H1 (cell line): ENCODE results near the gene ROR1. TPM values are rescaled to one million over a fixed set of nuclear protein-coding genes. Genes with fewer than 3 reads are reported as not detected.

Experiments used
- CTCF ChIA-PET: fragments of 300-600 bp; sonication (Branson Sonifier 250); formaldehyde crosslinking; loops from one replicate; lab custom pipeline; 2021; ENCODE audit not compliant: partially characterized antibody; lab: Charles Lee
- POLR2A ChIA-PET: fragments of 300-600 bp; sonication (Branson Sonifier 250); formaldehyde crosslinking; loops from one replicate; lab custom pipeline; 2021; ENCODE audit warnings: inconsistent platforms; ENCODE audit not compliant: partially characterized antibody; lab: Charles Lee
- DNase-seq, 2 experiments: peaks; one replicate each; pipeline versions ENCODE4 v3.0.0 to v3.0.0-alpha.2; 2010 to 2022; ENCODE audit warnings: low spot score in 2 of 2, low read depth in 1 of 2, mixed read lengths in 1 of 2
- FAIRE-seq: peaks from 2 replicates; lab custom pipeline; 2011; peaks lifted over from hg19 to GRCh38; lab: Jason Lieb, UNC
- H2AFZ ChIP-seq: 2 replicates; pipeline ENCODE4 v1.8.1; 2012; ENCODE audit warnings: low read length, inconsistent platforms
- H2AK5ac ChIP-seq: 2 replicates; pipeline ENCODE4 v1.6.1; 2013; ENCODE audit warnings: low read depth, low read length
- H2BK120ac ChIP-seq: replicated peaks from 2 replicates; pipeline ENCODE3; 2013; ENCODE audit warnings: low read depth, low read length, inconsistent platforms
- H2BK12ac ChIP-seq: 2 replicates; pipeline ENCODE4 v1.6.1; 2013; ENCODE audit warnings: low read depth, low read length
- H2BK15ac ChIP-seq: 2 replicates; pipeline ENCODE4 v1.6.1; 2013; ENCODE audit warnings: low read length
- H2BK20ac ChIP-seq: 2 replicates; pipeline ENCODE4 v1.6.1; 2013; ENCODE audit warnings: low read length
- H2BK5ac ChIP-seq: 2 replicates; pipeline ENCODE4 v1.6.1; 2013; ENCODE audit warnings: low read depth, low read length
- H3K14ac ChIP-seq: 2 replicates; pipeline ENCODE4 v1.6.1; 2013; ENCODE audit warnings: inconsistent platforms; ENCODE audit not compliant: insufficient read length
- H3K18ac ChIP-seq: 2 replicates; pipeline ENCODE4 v1.6.1; 2013; ENCODE audit warnings: low read length; ENCODE audit errors: extremely low read depth
- H3K23ac ChIP-seq: 2 replicates; pipeline ENCODE4 v1.6.1; 2013; ENCODE audit warnings: inconsistent platforms; ENCODE audit not compliant: insufficient read length
- H3K23me2 ChIP-seq: 2 replicates; pipeline ENCODE4 v1.6.1; 2013; ENCODE audit warnings: low read depth, low read length
- H3K27ac ChIP-seq: 2 replicates; pipeline ENCODE4 v1.6.1; 2011; ENCODE audit warnings: low read depth, low read length, inconsistent platforms
- H3K27me3 ChIP-seq, 4 experiments: replicated peaks in 1 of 4; 1 replicate in 1 of 4; 2 replicates in 3 of 4; pipeline versions ENCODE4 v1.6.1 to v1.8.1; 2011 to 2013; ENCODE audit warnings: low read length in 3 of 4, mild to moderate bottlenecking in 3 of 4, inconsistent platforms in 2 of 4, mixed read lengths in 2 of 4, moderate library complexity in 1 of 4; ENCODE audit not compliant: control insufficient read depth in 3 of 4, insufficient read depth in 3 of 4; ENCODE audit errors: extremely low read depth in 1 of 4
- H3K36me3 ChIP-seq, 4 experiments: 2 replicates each; pipeline versions ENCODE4 v1.6.1 to v1.8.1; 2011 to 2013; ENCODE audit warnings: mild to moderate bottlenecking in 4 of 4, low read length in 3 of 4, moderate library complexity in 2 of 4, control low read depth in 1 of 4, inconsistent platforms in 1 of 4; ENCODE audit not compliant: insufficient read depth in 4 of 4, control insufficient read depth in 2 of 4
- H3K4ac ChIP-seq: replicated peaks from 2 replicates; pipeline ENCODE3; 2013; ENCODE audit warnings: low read length, low read depth, mixed read lengths, inconsistent platforms; ENCODE audit not compliant: insufficient read length
- H3K4me1 ChIP-seq, 4 experiments: replicated peaks in 1 of 4; 1 replicate in 1 of 4; 2 replicates in 3 of 4; pipeline versions ENCODE4 v1.6.1 to v1.8.1; 2011 to 2013; ENCODE audit warnings: low read length in 3 of 4, inconsistent platforms in 2 of 4, mixed read lengths in 1 of 4; ENCODE audit not compliant: insufficient read depth in 4 of 4, control insufficient read depth in 3 of 4
- H3K4me2 ChIP-seq, 2 experiments: 2 replicates each; pipeline versions ENCODE4 v1.6.1 to v1.8.1; 2011 to 2013; ENCODE audit warnings: low read depth in 2 of 2, low read length in 2 of 2, control low read depth in 1 of 2, inconsistent platforms in 1 of 2, mild to moderate bottlenecking in 1 of 2; ENCODE audit not compliant: insufficient read depth in 1 of 2
- H3K4me3 ChIP-seq, 4 experiments: fragments of 200-600, 300-600 bp in 1 of 4; sonication (generic), shearing (Covaris generic), sonication (Bioruptor Twin) in 1 of 4; 2 replicates each; pipeline versions ENCODE4 v1.5.1 to v1.8.1; 2011 to 2016; ENCODE audit warnings: low read length in 4 of 4, low read depth in 3 of 4, control low read depth in 2 of 4, inconsistent platforms in 2 of 4, mild to moderate bottlenecking in 2 of 4, mixed read lengths in 1 of 4, moderate library complexity in 1 of 4; ENCODE audit not compliant: insufficient read depth in 2 of 4; ENCODE audit errors: extremely low read depth in 1 of 4
- H3K56ac ChIP-seq: replicated peaks from 2 replicates; pipeline ENCODE3; 2013; ENCODE audit warnings: low read depth, mild to moderate bottlenecking, mixed read lengths, low read length, inconsistent platforms; ENCODE audit not compliant: insufficient read length
- H3K79me1 ChIP-seq: 2 replicates; pipeline ENCODE4 v1.6.1; 2013; ENCODE audit warnings: low read depth, low read length, control low read depth
- H3K79me2 ChIP-seq, 2 experiments: 2 replicates each; pipeline versions ENCODE4 v1.6.1 to v1.8.1; 2012 to 2013; ENCODE audit warnings: low read length in 2 of 2, mild to moderate bottlenecking in 2 of 2, inconsistent platforms in 1 of 2; ENCODE audit not compliant: insufficient read depth in 2 of 2, control insufficient read depth in 1 of 2
- H3K9ac ChIP-seq, 4 experiments: replicated peaks in 1 of 4; 1 replicate in 1 of 4; 2 replicates in 3 of 4; pipeline versions ENCODE4 v1.6.1 to v1.8.1; 2011 to 2013; ENCODE audit warnings: low read depth in 3 of 4, low read length in 3 of 4, control low read depth in 2 of 4, mild to moderate bottlenecking in 2 of 4, moderate library complexity in 2 of 4, inconsistent platforms in 1 of 4; ENCODE audit errors: extremely low read depth in 1 of 4
- H3K9me3 ChIP-seq, 2 experiments: 2 replicates each; pipeline versions ENCODE4 v1.6.1 to v1.8.1; 2012 to 2013; ENCODE audit warnings: mild to moderate bottlenecking in 2 of 2, moderate library complexity in 2 of 2, control low read depth in 1 of 2, inconsistent platforms in 1 of 2, low read depth in 1 of 2, low read length in 1 of 2, mixed read lengths in 1 of 2; ENCODE audit not compliant: insufficient read depth in 2 of 2
- H4K20me1 ChIP-seq, 2 experiments: replicated peaks in 1 of 2; 2 replicates each; pipeline versions ENCODE3 to v1.8.1; 2011 to 2013; ENCODE audit warnings: inconsistent platforms in 2 of 2, low read length in 2 of 2, mild to moderate bottlenecking in 1 of 2; ENCODE audit not compliant: insufficient read depth in 2 of 2, control insufficient read depth in 1 of 2
- H4K5ac ChIP-seq: 2 replicates; pipeline ENCODE4 v1.6.1; 2013; ENCODE audit warnings: low read length, low read depth, mixed read lengths, inconsistent platforms; ENCODE audit not compliant: insufficient read length
- H4K8ac ChIP-seq: 2 replicates; pipeline ENCODE4 v1.8.0; 2013; ENCODE audit warnings: mild to moderate bottlenecking, moderate library complexity, low read length, inconsistent platforms; ENCODE audit not compliant: insufficient read depth; ENCODE audit errors: extremely low read depth
- H4K91ac ChIP-seq: replicated peaks from 2 replicates; pipeline ENCODE3; 2013; ENCODE audit warnings: low read length, mixed read lengths, inconsistent platforms; ENCODE audit not compliant: insufficient read length
- EGR1 ChIP-seq: IDR thresholded peaks from 2 replicates; pipeline ENCODE4 v1.6.1; 2011; ENCODE audit warnings: low read depth, low read length, borderline replicate concordance
- NRF1 ChIP-seq: IDR thresholded peaks from 2 replicates; pipeline ENCODE4 v1.6.1; 2011; ENCODE audit warnings: mild to moderate bottlenecking, low read depth, low read length, improper control_type of control experiment
- POLR2A ChIP-seq, 2 experiments: IDR thresholded peaks; 1 replicate in 1 of 2; 2 replicates in 1 of 2; pipeline ENCODE4 v1.6.1; 2011; ENCODE audit warnings: low read depth in 2 of 2, low read length in 2 of 2, mild to moderate bottlenecking in 2 of 2; ENCODE audit errors: control extremely low read depth in 1 of 2
- SIRT6 ChIP-seq: IDR thresholded peaks from one replicate; pipeline ENCODE4 v1.7.1; 2012; ENCODE audit warnings: low read length, inconsistent platforms
- TAF1 ChIP-seq: IDR thresholded peaks from 2 replicates; pipeline ENCODE4 v1.6.1; 2011; ENCODE audit warnings: mild to moderate bottlenecking, low read depth, low read length
- WGBS, 2 experiments: shearing (Covaris generic) in 1 of 2; methylation state at CpG; one replicate each; pipeline versions ENCODE4 v1.1.6 to v1.1.7; 2013 to 2015; ENCODE audit warnings: low lambda C conversion rate in 2 of 2, mixed read lengths in 2 of 2, inconsistent platforms in 1 of 2, low coverage in 1 of 2, missing lambda C conversion rate in 1 of 2; ENCODE audit not compliant: insufficient replicate concordance in 2 of 2, insufficient coverage in 1 of 2, insufficient read length in 1 of 2; ENCODE audit errors: extremely low coverage in 1 of 2, missing lambda C conversion rate in 1 of 2; 5-methylcytosine and 5-hydroxymethylcytosine counted together
- polyA plus RNA-seq, 7 experiments: library from polyadenylated mRNA; depleted of rRNA in 3 of 7; stranded (reverse) in 5 of 7; unstranded in 2 of 7; fragments of >200 nt in 5 of 7; fragments of 200-250 nt in 2 of 7; gene quantifications; 1 replicate in 5 of 7; 2 replicates in 1 of 7; 4 replicates in 1 of 7; pipeline versions ENCODE4 v1.2.1 to v1.2.3, GENCODE V29; 2011 to 2013; ENCODE audit warnings: missing spikeins in 2 of 7, mixed read lengths in 2 of 7
- total RNA-seq: library from RNA; stranded (reverse); fragmentation: NEBNext Ultra II Directional; extraction: Animal tissue kit (Norgen Biotek cat#: 25700); gene quantifications from 2 replicates; pipeline ENCODE4 v1.2.1, GENCODE V29; 2021

Gene ROR1
- total and polyA plus RNA-seq, 2 of the 8 experiments (the other 6 are each of a cell fraction or from before 2014, with no cell fraction given) = 33.6 to 73.6 TPM

DNA sequence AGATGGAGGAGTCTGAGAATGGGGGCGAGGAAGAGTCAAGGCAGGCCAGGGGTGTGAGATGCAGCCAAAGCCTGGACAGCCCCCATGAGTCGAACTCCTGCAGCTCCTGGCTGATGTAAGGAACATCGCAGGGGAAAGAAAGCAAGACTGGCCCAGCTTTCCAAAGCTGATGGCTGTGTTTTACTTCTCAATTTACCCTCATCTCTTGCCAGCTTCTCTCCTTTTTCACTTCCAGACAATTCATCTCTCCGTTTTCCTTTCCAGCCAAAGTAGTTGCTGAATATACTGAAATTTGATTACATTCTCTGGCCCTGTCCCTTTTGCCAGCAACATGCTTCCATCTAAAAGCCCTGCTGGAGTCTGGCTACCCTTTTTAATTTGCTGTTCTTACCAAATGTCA, 389.6 kb downstream of the ROR1 start:
- H2BK15ac ChIP-seq = no peak overlapping the region
- no peaks in the 10 kb centered on the region for H3K4me1 ChIP-seq
- H3K14ac ChIP-seq = no peak overlapping the region
- H3K18ac ChIP-seq = no peak overlapping the region
- FAIRE-seq = no peak
- H4K20me1 ChIP-seq = no peaks in the 10 kb centered on the region
- no peak overlapping the region for H2BK20ac ChIP-seq
- no peak overlapping the region for H2AK5ac ChIP-seq
- peaks cover 4 to 49% (median 27%) of the 10 kb centered on the region in 4 experiments; a peak in 6 of 8 replicates for H3K36me3 ChIP-seq
- no peak overlapping the region for H4K91ac ChIP-seq
- no peak overlapping the region for H3K4ac ChIP-seq
- H2BK12ac ChIP-seq = no peak overlapping the region
- H3K4me2 ChIP-seq = no peak overlapping the region
- no peaks in the 10 kb centered on the region for H3K23me2 ChIP-seq
- CTCF ChIA-PET = interaction anchor here (0.5 to 4.7 kb wide), 30 partner anchors 8 to 553 kb away, joined by 3 to 26 read pairs (median 4); no protein-coding TSS in a partner anchor
- H3K27ac ChIP-seq = no peak overlapping the region
- no peak overlapping the region for H4K8ac ChIP-seq
- DNase-seq = no peak
- no peak overlapping the region for H3K9ac ChIP-seq
- H3K79me1 ChIP-seq = no peaks in the 10 kb centered on the region
- no peak overlapping the region for H4K5ac ChIP-seq
- POLR2A ChIA-PET = interaction anchor here (0.8 kb wide), 1 partner anchor 10 kb away, joined by 3 read pairs; no protein-coding TSS in a partner anchor
- H3K56ac ChIP-seq = no peak overlapping the region
- no peak overlapping the region for H2BK5ac ChIP-seq
- 91% methylated on average over 4 of the region's 4 CpGs; no CpG with 5 or more reads in 1 of the 2 experiments for WGBS, 2 experiments
- no peak overlapping the region for H3K23ac ChIP-seq
- no peaks in the 10 kb centered on the region for H3K27me3 ChIP-seq
- no peak overlapping the region for H2AFZ ChIP-seq
- H3K4me3 ChIP-seq = no peak overlapping the region
- H3K79me2 ChIP-seq = no peaks in the 10 kb centered on the region
- H3K9me3 ChIP-seq = peaks cover 3% of the 10 kb centered on the region in 2 experiments; a peak in 1 of 4 replicates
- no peak overlapping the region for H2BK120ac ChIP-seq
- TF ChIP-seq POLR2A (IDR thresholded peaks at IDR 0.05; ENCODE audit: control extremely low read depth in 1 of 2, low read depth in 2 of 2, low read length in 2 of 2) = 0 out of 3 replicates have a peak, but pooled peaks of 1 of the 2 experiments have one; percentile 22
- no peak for TF ChIP-seq EGR1
- TF ChIP-seq TAF1 = no peak
- TF ChIP-seq SIRT6 = no peak
- no peak for TF ChIP-seq NRF1
